Esophagus squamous epithelium (tissue), 4 donors: ENCODE results near the gene NNAT.

Experiments
- CTCF ChIP-seq, 6 experiments: fragments of 450-650 bp in 4 of 6; fragments of 200-600 bp in 2 of 6; sonication (generic) in 2 of 6; IDR thresholded peaks; one replicate each; pipeline ENCODE4 v1.5.1; 2016 to 2019; ENCODE audit warnings: antibody characterized with exemption in 6 of 6, mild to moderate bottlenecking in 4 of 6, moderate library complexity in 4 of 6
- POLR2A ChIP-seq, 4 donors: fragments of 450-650 bp; IDR thresholded peaks; one replicate each; pipeline ENCODE4 v1.6.1; 2017; ENCODE audit warnings: antibody characterized with exemption in 4 of 4, mild to moderate bottlenecking in 4 of 4, moderate library complexity in 3 of 4

DNA sequence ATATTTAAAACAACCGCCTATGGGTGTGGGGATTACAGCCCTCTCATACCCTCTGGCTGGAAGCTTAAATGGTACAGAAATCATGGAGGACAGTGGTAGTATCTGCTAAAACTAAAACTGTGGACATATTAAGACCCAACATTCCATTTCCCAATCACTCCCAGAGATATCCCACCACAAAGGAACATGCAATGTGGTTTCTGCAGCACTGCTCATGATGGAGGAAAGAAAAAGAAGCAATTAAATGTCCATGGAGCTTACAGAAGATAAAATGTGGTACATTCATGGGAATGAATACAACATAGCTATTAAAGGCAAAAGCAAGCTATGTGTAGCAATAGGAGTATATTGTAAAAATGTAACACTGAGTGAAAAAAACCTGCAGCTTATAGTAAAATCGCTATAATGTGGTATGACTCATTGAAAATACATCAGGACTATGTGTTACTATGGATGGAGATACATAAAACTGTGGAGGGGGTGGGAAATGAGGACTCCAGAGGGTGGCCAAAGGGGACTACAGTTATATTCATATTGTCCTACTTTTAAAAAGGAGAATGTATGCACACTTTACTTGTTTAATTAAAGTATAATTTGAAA, 22.9 kb upstream of the NNAT start:
- TF ChIP-seq CTCF (IDR thresholded peaks at IDR 0.05): no peak
- TF ChIP-seq POLR2A (IDR thresholded peaks at IDR 0.05): no peak
